SK-N-SH (cell line): Measurements from ENCODE around the gene USP15.

ENCODE experiments used
- EP300 ChIP-seq, 2 experiments: IDR thresholded peaks; 2 replicates each; pipeline versions ENCODE4 v1.4.0 to v1.6.1; 2012; ENCODE audit warnings: borderline replicate concordance in 1 of 2, low read depth in 1 of 2, low read length in 1 of 2
- EZH2phosphoT487 ChIP-seq: fragments of 200-600 bp; sonication (generic); IDR thresholded peaks from 2 replicates; pipeline ENCODE4 v1.6.1; 2017; ENCODE audit warnings: low read depth, mixed run types, mild to moderate bottlenecking, antibody characterized with exemption, moderate library complexity, borderline replicate concordance
- GABPA ChIP-seq: IDR thresholded peaks from 2 replicates; pipeline ENCODE4 v1.4.0; 2012; ENCODE audit warnings: low read depth, mild to moderate bottlenecking
- PBX3 ChIP-seq: IDR thresholded peaks from 2 replicates; pipeline ENCODE4; 2012
- POLR2AphosphoS5 ChIP-seq: IDR thresholded peaks from 2 replicates; pipeline ENCODE4 v1.6.1; 2012; ENCODE audit warnings: low read depth, low read length
- SMC3 ChIP-seq: IDR thresholded peaks from 2 replicates; pipeline ENCODE4 v1.6.1; 2012; ENCODE audit warnings: low read depth, low read length, improper control_type of control experiment
- TAF1 ChIP-seq: IDR thresholded peaks from 2 replicates; pipeline ENCODE4 v1.6.1; 2012; ENCODE audit warnings: low read depth, mild to moderate bottlenecking, low read length, moderate library complexity, borderline replicate concordance
- YY1 ChIP-seq: IDR thresholded peaks from 2 replicates; pipeline ENCODE4 v1.4.0; 2012; ENCODE audit warnings: low read depth, mild to moderate bottlenecking
- TF ChIP-seq, protein P1 (sequence below): fragments of 200-600 bp; sonication (generic); IDR thresholded peaks from 2 replicates; pipeline ENCODE4 v1.6.1; 2017; ENCODE audit warnings: antibody characterized with exemption, mild to moderate bottlenecking, moderate library complexity

- TF ChIP-seq POLR2AphosphoS5 (no peak), TAF1 (no peak), YY1 (no peak), SMC3 (no peak), EZH2phosphoT487 (no peak), EP300 (IDR thresholded peaks at IDR 0.05; ENCODE audit: borderline replicate concordance in 1 of 2, low read depth in 1 of 2, low read length in 1 of 2) (no peak), GABPA (no peak), PBX3 (no peak)
- TF ChIP-seq, protein P1, sequence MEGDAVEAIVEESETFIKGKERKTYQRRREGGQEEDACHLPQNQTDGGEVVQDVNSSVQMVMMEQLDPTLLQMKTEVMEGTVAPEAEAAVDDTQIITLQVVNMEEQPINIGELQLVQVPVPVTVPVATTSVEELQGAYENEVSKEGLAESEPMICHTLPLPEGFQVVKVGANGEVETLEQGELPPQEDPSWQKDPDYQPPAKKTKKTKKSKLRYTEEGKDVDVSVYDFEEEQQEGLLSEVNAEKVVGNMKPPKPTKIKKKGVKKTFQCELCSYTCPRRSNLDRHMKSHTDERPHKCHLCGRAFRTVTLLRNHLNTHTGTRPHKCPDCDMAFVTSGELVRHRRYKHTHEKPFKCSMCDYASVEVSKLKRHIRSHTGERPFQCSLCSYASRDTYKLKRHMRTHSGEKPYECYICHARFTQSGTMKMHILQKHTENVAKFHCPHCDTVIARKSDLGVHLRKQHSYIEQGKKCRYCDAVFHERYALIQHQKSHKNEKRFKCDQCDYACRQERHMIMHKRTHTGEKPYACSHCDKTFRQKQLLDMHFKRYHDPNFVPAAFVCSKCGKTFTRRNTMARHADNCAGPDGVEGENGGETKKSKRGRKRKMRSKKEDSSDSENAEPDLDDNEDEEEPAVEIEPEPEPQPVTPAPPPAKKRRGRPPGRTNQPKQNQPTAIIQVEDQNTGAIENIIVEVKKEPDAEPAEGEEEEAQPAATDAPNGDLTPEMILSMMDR: no peak
Measured at GRCh38 chr12:62263232-62263631, 3.0 kb downstream of the USP15 start.
